Jurkat, Clone E6-1 (cell line): ENCODE measurements around the gene HAPSTR1.

ENCODE experiments used
- DNase-seq: peaks from one replicate; pipeline ENCODE4 v3.0.0-alpha.2; 2011; ENCODE audit warnings: low read depth, low spot score
- H3K4me3 ChIP-seq: 2 replicates; pipeline ENCODE4 v1.5.1; 2011; ENCODE audit warnings: mild to moderate bottlenecking, low read length, control low read depth, moderate library complexity

HAPSTR1 gene

DNA sequence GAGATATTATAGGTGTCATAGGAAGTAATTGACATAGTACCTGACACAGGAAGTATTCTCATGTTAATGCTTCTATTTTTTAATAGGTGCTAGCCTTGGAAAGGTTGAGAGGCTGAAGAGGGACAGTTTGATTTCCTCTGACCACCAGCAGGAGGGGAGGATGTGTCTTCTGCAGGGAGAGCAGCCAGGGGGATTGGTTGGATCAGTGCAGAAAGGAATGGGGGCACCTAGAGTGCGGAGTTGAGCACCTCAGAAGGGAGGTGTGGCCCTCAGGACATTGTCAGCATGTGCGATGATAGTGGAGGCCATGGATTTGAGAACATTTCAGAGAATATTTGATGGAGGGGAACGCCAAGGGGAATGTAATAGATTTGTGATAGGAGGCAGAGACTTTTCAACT lies 23.4 kb downstream of the HAPSTR1 start:
- no peak for DNase-seq
- H3K4me3 ChIP-seq, result no peak overlapping the region

- no peak overlapping the region for H3K4me3 ChIP-seq
- DNase-seq, result no peak
These were observed 23.8 kb downstream of the HAPSTR1 start for GRCh38 chr16:9115277-9115676.

DNA sequence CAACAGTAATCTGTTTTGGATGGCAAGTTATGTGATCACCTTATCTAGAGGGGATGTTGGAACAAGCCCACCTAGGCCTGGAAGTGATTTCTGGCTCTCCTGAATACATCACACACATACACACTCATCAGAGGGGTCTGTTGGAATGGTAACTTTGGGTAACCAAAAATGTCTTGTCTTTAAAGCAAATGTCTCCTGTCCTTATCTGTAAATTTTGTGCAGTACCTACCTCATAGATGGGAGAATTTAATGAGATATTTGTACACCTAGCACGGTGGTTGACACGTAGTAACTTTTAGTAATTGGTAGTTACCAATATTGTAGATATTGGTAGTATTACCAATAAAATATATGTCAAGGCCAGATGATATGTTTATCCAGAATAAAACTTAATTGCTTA lies 24.7 kb downstream of the HAPSTR1 start:
- no peak for DNase-seq
- no peak overlapping the region for H3K4me3 ChIP-seq

DNA sequence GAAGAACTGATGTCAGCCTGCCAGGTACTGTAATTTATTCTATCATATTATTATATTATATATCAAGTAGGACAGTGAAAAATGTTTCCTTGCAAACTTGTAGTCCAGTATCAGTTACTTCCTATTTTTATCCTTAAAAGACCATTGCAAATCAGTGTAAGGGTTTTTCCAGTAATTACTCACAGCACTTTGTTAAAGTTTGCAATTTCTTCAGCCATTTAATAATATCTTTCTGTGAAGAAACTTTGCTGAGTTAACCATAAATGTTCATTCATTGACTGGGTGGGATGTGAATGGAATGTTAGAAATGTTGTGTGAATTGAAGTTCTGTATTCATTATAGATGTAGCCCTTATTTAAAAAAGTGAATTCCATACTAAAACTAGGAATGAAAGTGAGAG lies 26.7 kb downstream of the HAPSTR1 start:
- no peak for DNase-seq

GRCh38 chr16:9119795-9120194 lies 28.4 kb downstream of the HAPSTR1 start:
- DNase-seq, result no peak
- no peak overlapping the region for H3K4me3 ChIP-seq

More for the DNA sequence above, 26.7 kb downstream of the HAPSTR1 start:
- H3K4me3 ChIP-seq, result no peak overlapping the region

- DNase-seq, result no peak
- H3K4me3 ChIP-seq, result no peak overlapping the region
These were observed 30.9 kb downstream of the HAPSTR1 start for GRCh38 chr16:9122342-9122741.

DNA sequence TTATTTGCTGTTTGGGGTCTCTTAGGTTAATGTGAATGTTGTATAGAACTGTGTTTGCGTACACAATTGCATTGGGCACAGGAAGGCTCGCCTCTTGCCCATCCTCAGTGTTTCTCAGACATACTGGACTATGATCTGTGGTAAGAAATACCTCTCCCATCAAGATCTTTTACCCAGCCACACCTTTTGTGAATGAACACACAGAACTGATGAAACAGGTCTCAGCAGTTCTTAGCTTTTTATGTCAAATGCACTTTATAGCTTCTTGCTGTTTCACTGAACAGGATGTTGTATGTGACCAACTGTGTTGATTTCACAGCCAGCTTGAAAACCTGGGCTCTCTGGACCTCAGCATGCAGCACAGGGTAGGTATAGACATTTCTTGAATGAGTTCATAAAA lies 31.5 kb downstream of the HAPSTR1 start:
- DNase-seq, result no peak
- no peak overlapping the region for H3K4me3 ChIP-seq

DNA sequence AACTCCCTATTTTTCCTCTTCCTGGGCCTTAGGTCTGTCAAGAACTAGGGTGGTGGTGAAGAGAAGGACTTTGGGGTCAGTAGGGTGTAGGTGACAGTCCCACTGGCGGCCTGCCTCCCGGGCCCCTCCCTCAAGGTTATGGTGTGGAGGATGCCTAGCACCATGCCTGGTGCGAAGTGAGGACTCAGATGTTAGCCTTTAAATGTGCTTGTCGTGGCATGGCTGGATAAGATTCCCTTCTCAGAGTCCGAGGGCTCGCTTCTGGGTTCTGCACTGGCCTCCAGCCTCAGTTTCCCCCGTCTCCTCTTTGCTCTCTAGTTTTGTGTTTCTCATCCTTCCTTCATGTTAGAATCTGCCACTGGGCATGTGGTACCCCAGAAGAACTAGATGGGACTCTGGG lies 32.0 kb downstream of the HAPSTR1 start:
- H3K4me3 ChIP-seq, result no peak overlapping the region
- no peak for DNase-seq

DNA sequence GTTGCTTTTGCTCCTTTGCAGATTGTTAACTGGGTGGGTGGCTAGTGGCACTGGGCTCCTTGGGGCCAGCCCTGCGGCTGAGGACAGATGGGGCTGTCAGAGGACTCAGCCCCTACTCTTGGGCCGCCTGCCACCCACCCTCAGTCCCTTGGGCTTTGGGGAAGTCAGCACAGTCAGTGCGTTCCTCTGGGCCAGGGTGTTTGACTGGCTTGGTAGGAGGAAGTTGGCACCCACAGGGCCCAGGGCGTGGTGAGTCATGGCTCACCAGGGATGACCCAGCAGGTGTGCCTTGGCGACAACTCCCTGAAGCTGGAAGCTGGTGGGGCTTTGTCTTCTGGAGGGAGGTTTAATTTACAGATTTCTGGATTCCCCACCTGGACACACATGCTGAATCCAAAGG lies 32.4 kb downstream of the HAPSTR1 start:
- DNase-seq, result no peak
- H3K4me3 ChIP-seq, result no peak overlapping the region

DNA sequence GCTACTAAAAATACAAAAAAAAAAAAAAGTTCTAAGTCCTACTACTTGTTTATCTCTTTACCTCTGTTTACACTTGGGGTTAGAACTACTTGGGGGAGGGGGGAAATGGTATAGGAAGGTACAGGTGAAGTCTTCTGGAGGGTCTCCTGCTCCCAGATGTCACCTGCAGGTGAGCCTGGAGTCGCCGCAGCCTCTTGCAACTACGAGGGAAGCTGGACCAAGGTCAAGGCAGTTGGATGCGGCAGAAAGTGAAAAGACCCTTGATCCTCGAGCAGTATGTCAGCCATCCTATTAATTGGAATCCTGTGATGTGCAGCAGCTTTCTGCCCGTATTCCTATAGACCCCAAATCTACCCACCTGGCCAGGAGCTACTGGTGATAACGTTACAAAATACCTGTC lies 33.0 kb downstream of the HAPSTR1 start:
- H3K4me3 ChIP-seq, result no peak overlapping the region
- DNase-seq, result no peak

DNA sequence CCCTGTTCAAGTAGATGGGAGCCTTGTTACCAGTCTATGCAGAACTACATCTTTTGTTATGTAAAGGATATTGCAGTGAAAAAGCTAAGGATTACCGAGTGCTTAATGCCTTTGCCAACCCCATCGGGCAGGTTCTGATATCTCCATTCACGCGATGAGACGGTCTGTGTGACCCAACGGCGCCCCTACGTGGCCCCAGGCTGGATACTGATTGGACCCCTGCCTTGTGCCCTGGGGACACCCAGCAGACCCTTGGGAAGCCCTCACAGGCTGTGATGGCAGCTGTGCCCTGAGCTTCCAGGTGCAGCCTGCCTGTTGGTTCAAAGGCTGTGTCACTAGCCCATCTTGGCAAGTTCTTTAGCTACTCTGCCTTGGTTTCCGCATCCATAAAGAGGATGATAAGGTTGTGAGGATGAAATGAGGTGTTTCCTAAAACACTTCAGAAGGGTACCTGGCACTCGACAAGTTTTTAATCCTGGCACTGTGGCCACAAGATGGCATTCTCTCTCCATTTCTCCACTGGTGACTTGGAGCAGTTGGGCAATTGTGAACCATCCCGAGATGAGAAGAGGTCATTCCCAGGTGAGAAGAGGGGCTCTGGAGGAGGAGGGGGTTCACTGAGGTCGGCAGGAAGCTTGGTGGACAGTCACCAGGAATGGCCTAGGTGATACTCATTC lies 33.6 kb downstream of the HAPSTR1 start:
- DNase-seq, result no peak

DNA sequence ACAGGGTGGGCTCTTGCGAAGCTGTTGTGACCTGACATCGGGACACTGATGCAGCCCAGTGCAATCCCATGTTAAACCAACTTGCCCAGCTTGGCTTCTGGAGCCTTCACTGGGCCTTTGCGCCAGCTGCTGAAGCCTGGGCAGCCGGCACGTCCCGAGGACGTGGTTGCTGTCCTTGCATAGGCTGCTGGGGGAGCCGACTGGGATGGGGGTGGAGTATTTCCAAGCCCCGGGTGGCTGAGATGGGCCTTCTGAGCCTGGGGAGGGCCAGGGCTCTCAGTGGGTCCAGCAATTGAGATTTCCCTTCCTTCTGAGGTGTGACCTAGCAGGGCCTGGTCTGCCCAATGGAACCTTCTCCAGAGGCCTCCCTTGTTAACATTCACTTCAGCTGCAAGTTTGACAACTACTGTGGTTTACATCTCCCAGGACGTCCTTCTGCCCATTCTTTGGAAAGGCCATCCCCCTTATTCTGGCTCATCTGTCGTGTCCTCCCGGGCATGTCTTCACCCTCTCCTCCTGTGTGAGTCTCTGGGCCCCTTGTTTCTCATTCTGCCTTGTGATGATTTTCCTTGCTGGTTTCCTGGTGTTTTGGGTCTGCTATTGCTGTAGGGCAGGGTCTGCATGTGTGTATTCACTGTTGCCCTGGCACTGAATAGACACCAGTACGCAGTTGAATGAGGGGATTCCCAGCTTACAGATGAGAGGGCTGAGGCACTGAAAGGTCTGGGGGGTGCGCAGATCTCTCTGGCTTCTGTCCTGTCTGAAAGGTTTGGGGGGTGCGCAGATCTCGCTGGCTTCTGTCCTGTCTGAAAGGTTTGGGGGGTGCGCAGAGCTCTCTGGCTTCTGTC lies 34.4 kb downstream of the HAPSTR1 start:
- no peak for DNase-seq
- no peak overlapping the region for H3K4me3 ChIP-seq

More for the DNA sequence above, 33.6 kb downstream of the HAPSTR1 start:
- H3K4me3 ChIP-seq, result no peak overlapping the region

DNA sequence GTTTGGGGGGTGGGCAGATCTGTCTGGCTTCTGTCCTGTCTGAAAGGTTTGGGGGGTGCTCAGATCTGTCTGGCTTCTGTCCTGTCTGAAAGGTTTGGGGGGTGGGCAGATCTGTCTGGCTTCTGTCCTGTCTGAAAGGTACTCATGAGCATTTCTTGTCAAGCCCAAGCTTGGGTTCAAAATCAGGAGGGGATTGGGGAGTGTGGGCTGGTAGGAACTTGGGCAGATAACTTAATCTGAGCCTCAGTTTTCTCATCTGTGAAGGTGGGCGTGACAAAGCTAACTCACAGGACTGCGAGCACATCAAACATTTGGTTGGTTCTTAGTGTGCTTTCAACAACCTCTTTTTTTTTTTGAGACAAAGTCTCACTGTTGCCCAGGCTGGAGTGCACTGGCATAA lies 35.2 kb downstream of the HAPSTR1 start:
- H3K4me3 ChIP-seq, result no peak overlapping the region
- no peak for DNase-seq

DNA sequence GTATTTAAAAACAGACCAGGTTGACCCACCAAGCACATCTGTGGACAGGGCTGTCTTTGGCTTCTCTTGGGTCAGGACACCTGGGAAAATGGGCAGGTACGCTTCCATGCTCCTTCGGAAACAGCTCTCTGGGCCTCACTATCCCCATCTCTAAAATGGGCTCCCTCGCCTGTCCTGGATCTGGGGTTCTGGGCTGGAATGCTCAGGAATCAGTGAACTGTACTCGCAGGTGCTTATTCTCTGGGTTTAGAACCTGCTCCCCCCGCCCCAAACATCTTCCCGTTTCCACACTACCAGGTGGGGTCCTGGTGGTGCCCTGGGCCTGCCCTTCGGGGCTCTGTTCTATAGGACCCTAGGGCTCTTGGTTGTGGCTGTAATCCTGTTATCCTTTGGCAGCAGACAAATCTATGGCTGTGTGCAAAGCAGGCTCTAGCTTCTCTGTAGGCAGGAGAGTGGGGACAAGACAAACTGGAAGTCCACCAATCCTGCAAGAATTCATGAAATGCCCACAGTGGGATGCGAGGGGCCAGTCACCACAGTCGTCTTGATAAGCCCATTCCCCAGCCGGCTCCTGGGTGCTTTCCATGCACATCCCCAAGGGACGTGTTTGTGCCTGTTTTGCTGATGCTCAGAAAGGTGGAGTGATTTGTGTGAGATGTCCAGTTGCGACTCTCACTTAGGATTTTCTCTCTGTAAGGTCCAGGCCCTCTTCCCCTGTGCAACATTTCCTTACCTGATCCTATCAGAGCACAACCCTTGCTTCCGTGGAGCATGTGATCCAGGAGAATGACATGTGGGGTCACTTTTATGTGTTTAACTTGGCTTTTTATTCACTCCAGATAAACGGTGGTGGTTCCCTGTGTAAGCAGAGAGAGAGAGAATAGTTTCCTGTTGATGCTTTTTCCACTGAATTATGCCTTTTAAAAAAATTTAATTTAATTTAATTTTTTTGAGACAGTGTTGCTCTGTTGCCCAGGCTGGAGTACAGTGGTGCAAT lies 37.2 kb downstream of the HAPSTR1 start:
- no peak overlapping the region for H3K4me3 ChIP-seq
- DNase-seq, result no peak

DNA sequence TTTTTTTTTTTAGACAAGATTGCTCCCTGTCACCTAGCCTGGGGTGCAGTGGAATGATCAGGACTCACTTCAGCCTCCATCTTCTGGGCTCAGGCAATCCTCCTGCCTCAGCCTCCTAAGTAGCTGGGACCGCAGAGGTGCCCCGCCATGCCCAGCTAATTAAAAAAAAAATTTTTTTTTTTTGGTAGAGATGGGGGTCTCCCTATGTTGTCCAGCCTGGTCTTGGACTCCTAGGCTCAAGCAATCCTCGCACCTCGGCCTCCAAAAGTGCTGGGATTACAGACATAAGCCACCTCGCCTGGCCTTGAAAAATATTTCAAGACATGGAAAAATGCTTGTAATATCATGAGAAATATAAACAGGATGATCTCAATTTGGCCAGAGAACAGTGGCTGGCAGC lies 42.9 kb downstream of the HAPSTR1 start:
- DNase-seq, result no peak
- H3K4me3 ChIP-seq, result no peak overlapping the region

- DNase-seq, result peak; percentile 46
- no peak overlapping the region for H3K4me3 ChIP-seq
These were observed 43.3 kb downstream of the HAPSTR1 start for GRCh38 chr16:9134739-9135138.

DNA sequence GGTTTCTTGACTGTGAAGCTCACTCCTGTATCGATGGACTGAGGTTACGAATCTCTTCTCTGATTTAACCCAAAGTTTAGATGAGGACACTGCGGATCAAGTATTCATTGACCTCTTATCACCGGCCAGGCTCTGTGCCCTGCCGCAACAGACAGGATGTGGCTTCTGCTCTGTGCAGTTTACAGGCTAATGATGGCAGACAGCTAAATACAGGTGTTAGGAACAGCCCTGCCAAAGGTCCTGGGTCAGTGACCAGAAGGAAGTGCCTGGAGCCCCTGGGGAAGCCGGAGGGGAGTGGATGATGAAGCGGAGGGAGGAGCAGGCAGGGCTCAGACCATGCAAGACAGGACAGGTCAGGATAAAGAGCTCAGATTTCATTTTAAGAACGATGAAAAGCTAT lies 44.4 kb downstream of the HAPSTR1 start:
- no peak overlapping the region for H3K4me3 ChIP-seq
- no peak for DNase-seq

DNA sequence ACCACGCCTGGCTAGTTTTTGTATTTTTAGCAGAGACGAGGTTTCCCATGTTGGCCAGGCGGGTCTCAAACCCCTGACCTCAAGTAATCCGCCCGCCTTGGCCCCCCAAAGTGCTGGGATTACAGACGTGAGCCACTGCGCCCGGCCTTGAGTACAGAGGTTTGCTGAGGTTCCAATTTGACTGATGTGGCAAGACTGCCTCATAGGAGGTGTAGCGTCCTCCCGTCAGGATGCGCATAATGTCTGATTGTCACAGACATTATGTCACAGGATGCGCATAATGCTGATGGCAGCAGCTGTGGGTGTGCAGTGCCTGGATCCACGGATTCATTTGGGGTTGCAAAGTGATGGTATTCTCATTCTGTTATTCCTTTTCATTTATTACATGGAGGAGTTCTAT lies 45.2 kb downstream of the HAPSTR1 start:
- no peak overlapping the region for H3K4me3 ChIP-seq
- DNase-seq, result no peak

- DNase-seq, result no peak
- no peak overlapping the region for H3K4me3 ChIP-seq
These were observed 46.7 kb downstream of the HAPSTR1 start for GRCh38 chr16:9138021-9138680.
